ENCODE data around the gene DNM1L.

- TF ChIP-seq, protein P1, sequence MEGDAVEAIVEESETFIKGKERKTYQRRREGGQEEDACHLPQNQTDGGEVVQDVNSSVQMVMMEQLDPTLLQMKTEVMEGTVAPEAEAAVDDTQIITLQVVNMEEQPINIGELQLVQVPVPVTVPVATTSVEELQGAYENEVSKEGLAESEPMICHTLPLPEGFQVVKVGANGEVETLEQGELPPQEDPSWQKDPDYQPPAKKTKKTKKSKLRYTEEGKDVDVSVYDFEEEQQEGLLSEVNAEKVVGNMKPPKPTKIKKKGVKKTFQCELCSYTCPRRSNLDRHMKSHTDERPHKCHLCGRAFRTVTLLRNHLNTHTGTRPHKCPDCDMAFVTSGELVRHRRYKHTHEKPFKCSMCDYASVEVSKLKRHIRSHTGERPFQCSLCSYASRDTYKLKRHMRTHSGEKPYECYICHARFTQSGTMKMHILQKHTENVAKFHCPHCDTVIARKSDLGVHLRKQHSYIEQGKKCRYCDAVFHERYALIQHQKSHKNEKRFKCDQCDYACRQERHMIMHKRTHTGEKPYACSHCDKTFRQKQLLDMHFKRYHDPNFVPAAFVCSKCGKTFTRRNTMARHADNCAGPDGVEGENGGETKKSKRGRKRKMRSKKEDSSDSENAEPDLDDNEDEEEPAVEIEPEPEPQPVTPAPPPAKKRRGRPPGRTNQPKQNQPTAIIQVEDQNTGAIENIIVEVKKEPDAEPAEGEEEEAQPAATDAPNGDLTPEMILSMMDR (conservative IDR thresholded peaks at IDR 0.05): no peak
- no peak for TF ChIP-seq ZFX (IDR thresholded peaks at IDR 0.05)
Observed at GRCh38 chr12:32695787-32696186, 16.7 kb downstream of the DNM1L start.
